DMS153 treated with DMSO at 0.1 percent for 48 hours (cell line): ENCODE data around the gene NXPH3.

ENCODE experiments used
- DNase-seq: peaks from one replicate; lab custom pipeline; 2025; ENCODE audit not compliant: unreplicated experiment; lab: John Stamatoyannopoulos, UW

The NXPH3 gene

DNA sequence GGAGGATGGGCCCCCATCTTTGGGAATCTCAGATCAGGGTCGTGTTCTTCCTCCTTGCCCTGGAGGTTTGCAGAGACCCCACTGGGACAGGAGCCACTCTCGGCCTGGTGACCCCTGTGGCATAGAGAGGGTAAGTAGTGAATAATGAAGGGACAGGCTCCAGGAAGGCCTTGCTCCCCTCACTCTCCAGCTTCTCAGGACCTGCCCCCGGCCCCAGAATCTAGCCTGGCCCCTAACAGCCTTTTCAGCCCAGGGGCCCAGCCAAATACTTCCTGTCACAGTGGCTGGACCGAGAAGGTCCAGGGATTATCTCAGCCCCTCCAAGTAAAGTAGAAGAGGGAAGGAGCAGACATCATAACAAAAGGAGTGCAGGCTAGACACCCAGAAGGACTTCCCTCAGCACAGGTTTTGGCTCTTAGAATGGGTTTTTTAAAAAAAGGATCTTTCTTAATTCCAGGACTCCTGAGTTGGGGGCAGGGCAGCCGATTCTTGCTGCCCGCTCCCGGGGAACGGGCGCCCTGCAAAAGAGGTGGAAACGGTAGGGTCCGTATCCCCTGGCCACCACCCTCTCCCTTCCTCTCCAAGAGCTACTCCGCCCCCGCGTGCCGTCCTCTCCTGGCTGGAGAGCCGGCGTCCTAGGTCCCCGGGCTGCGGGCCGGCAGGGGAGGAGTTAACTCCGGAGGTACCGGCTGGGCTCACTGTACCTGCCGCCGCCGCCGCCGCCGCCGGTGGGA is 559 bp upstream of the NXPH3 start:
- no peak for DNase-seq

DNA sequence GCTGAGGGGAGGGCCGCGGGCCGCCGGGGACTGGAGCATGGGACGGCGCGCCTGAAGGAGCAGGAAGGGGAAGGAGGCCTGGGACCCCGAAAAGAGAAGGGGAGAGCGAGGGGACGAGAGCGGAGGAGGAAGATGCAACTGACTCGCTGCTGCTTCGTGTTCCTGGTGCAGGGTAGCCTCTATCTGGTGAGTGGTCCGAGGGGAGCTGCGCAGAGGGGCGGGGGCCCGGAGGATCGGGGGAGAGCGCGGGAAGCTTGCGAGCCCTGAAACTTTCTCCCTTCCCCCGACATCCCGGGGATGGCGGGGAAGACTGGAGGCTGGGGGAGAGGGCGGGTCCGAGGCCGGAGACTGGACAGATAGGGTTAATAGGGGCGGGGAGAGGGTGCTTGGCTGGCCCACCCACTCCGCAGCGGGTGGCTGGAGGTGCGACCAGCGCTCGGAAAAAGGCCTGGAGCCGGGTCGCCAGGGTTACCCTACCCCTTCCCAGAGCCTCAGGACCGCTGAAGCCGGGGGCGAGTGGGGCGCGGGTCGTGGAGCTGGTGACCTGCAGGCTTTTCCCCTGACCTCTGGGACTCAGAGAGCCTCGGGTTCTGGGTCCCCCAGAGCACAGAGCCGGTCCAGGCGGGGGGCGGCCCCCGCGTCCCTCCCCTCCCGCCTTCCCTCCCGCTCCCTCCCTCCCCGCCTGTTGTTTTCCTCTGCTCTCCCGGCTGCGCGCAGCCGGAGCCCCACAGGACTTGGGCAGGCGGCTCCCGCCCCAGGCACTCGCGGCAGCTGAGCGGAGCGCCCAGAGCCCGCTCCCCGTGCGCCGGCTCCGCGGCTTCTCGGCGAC is 631 bp downstream of the NXPH3 start:
- no peak for DNase-seq

DNA sequence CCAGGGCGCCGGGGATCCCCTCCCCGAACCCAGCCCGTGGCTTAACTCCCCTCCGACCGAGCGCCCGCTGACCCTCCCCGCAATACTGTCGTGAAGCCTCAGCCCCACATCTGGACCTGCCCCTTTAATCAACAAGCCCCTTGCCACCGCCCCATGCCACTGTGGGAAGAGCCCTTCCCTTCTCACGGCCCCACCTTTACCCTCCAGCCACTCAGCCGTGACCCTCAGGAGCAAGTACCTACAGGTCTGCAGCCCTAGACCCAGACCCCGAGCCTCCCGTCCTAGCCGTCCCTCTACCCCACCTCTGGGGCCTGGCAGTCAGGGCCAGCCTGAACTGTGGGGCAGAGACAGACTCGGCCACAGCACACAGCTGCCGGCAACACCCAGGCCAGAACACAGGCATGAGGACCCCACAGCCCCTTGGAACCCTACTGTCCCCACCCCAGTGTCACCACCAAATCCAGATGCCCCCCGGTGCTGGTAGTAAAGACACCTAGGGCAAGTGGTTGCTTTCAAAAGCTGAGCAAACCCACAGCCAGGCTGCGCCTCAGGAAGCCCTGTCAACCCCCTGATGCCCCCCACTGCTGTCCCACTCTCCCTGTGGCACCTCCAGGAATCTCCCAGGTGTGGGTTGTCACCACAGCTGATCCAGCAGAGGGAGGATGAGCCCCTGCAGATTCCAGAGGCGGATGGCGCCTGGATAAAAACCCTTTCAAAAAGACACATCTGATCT is 1.4 kb downstream of the NXPH3 start:
- DNase-seq, result no peak

GRCh38 chr17:49577650-49577934 is 1.9 kb downstream of the NXPH3 start:
- no peak for DNase-seq

GRCh38 chr17:49577963-49578362 is 2.3 kb downstream of the NXPH3 start:
- no peak for DNase-seq

GRCh38 chr17:49578414-49578813 is 2.7 kb downstream of the NXPH3 start:
- DNase-seq, result no peak

DNA sequence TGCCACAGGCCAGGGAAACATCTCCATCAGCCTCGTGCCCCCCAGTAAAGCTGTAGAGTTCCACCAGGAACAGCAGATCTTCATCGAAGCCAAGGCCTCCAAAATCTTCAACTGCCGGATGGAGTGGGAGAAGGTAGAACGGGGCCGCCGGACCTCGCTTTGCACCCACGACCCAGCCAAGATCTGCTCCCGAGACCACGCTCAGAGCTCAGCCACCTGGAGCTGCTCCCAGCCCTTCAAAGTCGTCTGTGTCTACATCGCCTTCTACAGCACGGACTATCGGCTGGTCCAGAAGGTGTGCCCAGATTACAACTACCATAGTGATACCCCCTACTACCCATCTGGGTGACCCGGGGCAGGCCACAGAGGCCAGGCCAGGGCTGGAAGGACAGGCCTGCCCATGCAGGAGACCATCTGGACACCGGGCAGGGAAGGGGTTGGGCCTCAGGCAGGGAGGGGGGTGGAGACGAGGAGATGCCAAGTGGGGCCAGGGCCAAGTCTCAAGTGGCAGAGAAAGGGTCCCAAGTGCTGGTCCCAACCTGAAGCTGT is 3.4 kb downstream of the NXPH3 start:
- no peak for DNase-seq

- no peak for DNase-seq
These were observed 3.9 kb downstream of the NXPH3 start for GRCh38 chr17:49579522-49579921.

GRCh38 chr17:49580055-49580721 is 4.5 kb downstream of the NXPH3 start:
- DNase-seq, result no peak

DNA sequence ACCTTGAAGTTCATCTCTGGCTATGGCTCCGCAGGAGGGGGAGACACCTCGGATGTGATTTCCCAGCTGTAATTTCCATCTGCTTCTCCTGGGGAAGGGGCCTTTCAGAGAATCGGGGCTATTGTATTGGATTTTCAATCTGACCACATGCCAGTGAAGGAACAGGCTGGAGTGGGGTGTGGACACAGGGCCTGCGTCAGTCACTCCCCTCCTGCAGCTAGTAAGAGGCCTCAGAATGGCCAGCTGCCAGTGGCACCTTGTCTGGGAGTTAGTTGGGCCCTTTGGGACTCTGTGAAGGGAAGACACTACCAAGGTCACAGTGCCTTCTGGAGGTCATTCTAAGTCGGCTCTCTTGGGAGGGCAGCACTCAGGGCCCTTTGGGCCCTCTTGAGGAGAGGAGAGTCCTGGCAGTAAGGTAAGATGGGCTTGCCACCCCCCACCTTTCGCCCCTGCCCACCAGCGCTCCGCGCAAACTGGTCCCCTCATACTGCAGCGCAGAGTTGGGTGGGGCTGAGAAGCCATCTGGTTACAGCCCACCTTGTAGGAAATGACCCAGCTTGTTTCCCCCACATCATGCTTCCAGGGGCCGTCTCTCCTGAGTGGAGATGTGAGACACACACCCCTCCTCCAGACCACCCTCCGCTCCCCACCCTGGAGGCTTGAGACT is 5.4 kb downstream of the NXPH3 start:
- DNase-seq, result no peak

DNA sequence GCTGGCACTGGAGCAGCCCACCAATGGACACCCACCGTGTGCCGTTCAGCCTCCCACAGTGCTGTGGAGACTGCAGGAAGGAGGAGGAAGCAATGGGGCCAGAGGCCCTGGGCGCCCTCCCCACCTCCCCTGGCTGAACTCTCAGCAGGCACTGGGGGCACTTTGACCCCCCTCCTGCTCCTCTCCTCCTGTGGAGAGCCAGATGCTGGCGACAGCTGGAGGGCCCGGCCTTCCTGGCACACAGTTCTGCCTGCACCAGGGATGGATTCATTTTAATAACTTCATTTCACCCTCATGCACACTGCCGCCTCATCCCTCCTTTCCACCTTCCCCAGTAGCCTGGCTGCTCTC is 6.0 kb downstream of the NXPH3 start:
- DNase-seq, result no peak

DNA sequence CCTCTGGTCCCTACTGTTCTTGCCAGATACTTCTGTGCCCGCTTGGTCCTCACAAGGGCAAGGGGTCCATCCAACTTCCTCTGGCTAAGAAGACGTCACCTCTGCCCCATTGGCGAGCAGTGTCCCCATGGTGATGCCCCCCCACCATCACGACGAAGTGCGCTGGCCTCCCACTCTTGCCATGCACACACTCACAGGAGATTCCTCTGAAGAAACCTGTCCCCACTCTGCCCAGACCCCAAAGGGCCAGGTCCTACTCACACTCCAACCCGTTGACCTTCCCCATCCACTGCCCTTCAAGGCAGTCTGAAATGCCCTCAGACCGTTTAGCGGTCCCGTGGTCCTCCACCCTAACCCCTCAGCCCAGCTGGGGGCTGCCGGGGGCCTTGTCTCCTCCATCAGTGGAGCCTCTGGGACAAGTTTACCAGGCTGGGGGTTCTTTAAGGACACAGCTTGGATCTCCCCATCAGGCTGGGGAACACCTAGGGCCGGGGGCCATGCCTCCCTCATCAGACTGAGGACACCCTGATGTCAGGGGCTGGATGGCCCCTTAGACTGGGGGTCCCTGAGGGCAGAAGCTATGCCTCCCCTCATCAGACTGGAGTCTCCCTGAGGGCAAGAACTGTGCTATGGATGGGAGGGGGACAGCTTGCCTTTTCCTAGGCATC is 6.5 kb downstream of the NXPH3 start:
- DNase-seq, result no peak

GRCh38 chr17:49582789-49583188 is 7.1 kb downstream of the NXPH3 start:
- no peak for DNase-seq

GRCh38 chr17:49583226-49583625 is 7.6 kb downstream of the NXPH3 start:
- no peak for DNase-seq

- no peak for DNase-seq
These were observed 8.2 kb downstream of the NXPH3 start for GRCh38 chr17:49583889-49584288.

GRCh38 chr17:49585422-49586027 is 9.9 kb downstream of the NXPH3 start:
- no peak for DNase-seq

GRCh38 chr17:49587366-49588073 is 11.8 kb downstream of the NXPH3 start:
- DNase-seq, result no peak

GRCh38 chr17:49588312-49588711 is 12.6 kb downstream of the NXPH3 start:
- no peak for DNase-seq
